Measurements from ENCODE around the gene RAPGEF3.

The RAPGEF3 gene

GRCh38 chr12:47758584-47758833 is 171 bp downstream of the RAPGEF3 start:
- FAIRE-seq = no peak
- DNase-seq (ENCODE audit: insufficient read length) = no peak

GRCh38 chr12:47757840-47758583 is 668 bp downstream of the RAPGEF3 start:
- FAIRE-seq (no peak), DNase-seq (ENCODE audit: insufficient read length) (no peak)
- TF ChIP-seq POLR2AphosphoS5 (IDR thresholded peaks at IDR 0.05; ENCODE audit: low read depth, low read length) (no peak), POLR2A (IDR thresholded peaks at IDR 0.05; ENCODE audit: low read depth, low read length) (no peak)

More at GRCh38 chr12:47758584-47758833, 171 bp downstream of the RAPGEF3 start:
- no peak for TF ChIP-seq TAF1 (IDR thresholded peaks at IDR 0.05; ENCODE audit: borderline replicate concordance, low read depth, low read length)
- TF ChIP-seq POLR2A (IDR thresholded peaks at IDR 0.05; ENCODE audit: low read depth, low read length) = no peak
- no peak for TF ChIP-seq POLR2AphosphoS5 (IDR thresholded peaks at IDR 0.05; ENCODE audit: low read depth, low read length)

GRCh38 chr12:47757364-47757839 is 1.3 kb downstream of the RAPGEF3 start:
- FAIRE-seq (no peak), DNase-seq (ENCODE audit: insufficient read length) (no peak)
- TF ChIP-seq POLR2A (IDR thresholded peaks at IDR 0.05; ENCODE audit: low read depth, low read length) (no peak), POLR2AphosphoS5 (IDR thresholded peaks at IDR 0.05; ENCODE audit: low read depth, low read length) (no peak), TAF1 (IDR thresholded peaks at IDR 0.05; ENCODE audit: borderline replicate concordance, low read depth, low read length) (no peak)

GRCh38 chr12:47755655-47756562 is 2.8 kb downstream of the RAPGEF3 start:
- FAIRE-seq = peak; percentile 92
- peak; percentile 67 for DNase-seq (ENCODE audit: insufficient read length)
- TF ChIP-seq POLR2A (IDR thresholded peaks at IDR 0.05; ENCODE audit: low read depth, low read length) = no peak
- TF ChIP-seq POLR2AphosphoS5 (IDR thresholded peaks at IDR 0.05; ENCODE audit: low read depth, low read length) = no peak

- TF ChIP-seq POLR2A (IDR thresholded peaks at IDR 0.05; ENCODE audit: low read depth, low read length) = no peak
- TF ChIP-seq POLR2AphosphoS5 (IDR thresholded peaks at IDR 0.05; ENCODE audit: low read depth, low read length) = no peak
- no peak for TF ChIP-seq TAF1 (IDR thresholded peaks at IDR 0.05; ENCODE audit: borderline replicate concordance, low read depth, low read length)
- DNase-seq (ENCODE audit: insufficient read length) = no peak
- FAIRE-seq = no peak
Observed at GRCh38 chr12:47754881-47755280, 3.8 kb downstream of the RAPGEF3 start.

- DNase-seq (ENCODE audit: insufficient read length) (no peak), FAIRE-seq (no peak)
Observed at GRCh38 chr12:47754126-47754525, 4.6 kb downstream of the RAPGEF3 start.

GRCh38 chr12:47753021-47754001 is 5.4 kb downstream of the RAPGEF3 start:
- no peak for FAIRE-seq
- TF ChIP-seq POLR2A (IDR thresholded peaks at IDR 0.05; ENCODE audit: low read depth, low read length) = no peak
- no peak for TF ChIP-seq TAF1 (IDR thresholded peaks at IDR 0.05; ENCODE audit: borderline replicate concordance, low read depth, low read length)
- TF ChIP-seq POLR2AphosphoS5 (IDR thresholded peaks at IDR 0.05; ENCODE audit: low read depth, low read length) = no peak
- no peak for DNase-seq (ENCODE audit: insufficient read length)

More at GRCh38 chr12:47754126-47754525, 4.6 kb downstream of the RAPGEF3 start:
- TF ChIP-seq TAF1 (IDR thresholded peaks at IDR 0.05; ENCODE audit: borderline replicate concordance, low read depth, low read length) (no peak), POLR2AphosphoS5 (IDR thresholded peaks at IDR 0.05; ENCODE audit: low read depth, low read length) (no peak), POLR2A (IDR thresholded peaks at IDR 0.05; ENCODE audit: low read depth, low read length) (no peak)

GRCh38 chr12:47752552-47752951 is 6.1 kb downstream of the RAPGEF3 start:
- DNase-seq (ENCODE audit: insufficient read length) = no peak
- TF ChIP-seq POLR2A (IDR thresholded peaks at IDR 0.05; ENCODE audit: low read depth, low read length) = no peak
- no peak for TF ChIP-seq POLR2AphosphoS5 (IDR thresholded peaks at IDR 0.05; ENCODE audit: low read depth, low read length)
- no peak for TF ChIP-seq TAF1 (IDR thresholded peaks at IDR 0.05; ENCODE audit: borderline replicate concordance, low read depth, low read length)
- FAIRE-seq = no peak

GRCh38 chr12:47752121-47752520 is 6.6 kb downstream of the RAPGEF3 start:
- TF ChIP-seq TAF1 (IDR thresholded peaks at IDR 0.05; ENCODE audit: borderline replicate concordance, low read depth, low read length) (no peak), POLR2A (IDR thresholded peaks at IDR 0.05; ENCODE audit: low read depth, low read length) (no peak), POLR2AphosphoS5 (IDR thresholded peaks at IDR 0.05; ENCODE audit: low read depth, low read length) (no peak)
- DNase-seq (ENCODE audit: insufficient read length) (no peak), FAIRE-seq (no peak)

- no peak for DNase-seq (ENCODE audit: insufficient read length)
- TF ChIP-seq POLR2A (IDR thresholded peaks at IDR 0.05; ENCODE audit: low read depth, low read length) = no peak
- no peak for TF ChIP-seq POLR2AphosphoS5 (IDR thresholded peaks at IDR 0.05; ENCODE audit: low read depth, low read length)
- TF ChIP-seq TAF1 (IDR thresholded peaks at IDR 0.05; ENCODE audit: borderline replicate concordance, low read depth, low read length) = no peak
- no peak for FAIRE-seq
Observed at GRCh38 chr12:47751561-47751960, 7.1 kb downstream of the RAPGEF3 start.
